ENCODE results near the gene IFITM2. TPM values are rescaled to one million over a fixed set of nuclear protein-coding genes. Genes with fewer than 3 reads are reported as not detected.
"Not testable (repeated sequence)": the region's sequence is repeated elsewhere in the genome, so short reads cannot be mapped to it uniquely, and the experiment has no call there.

IFITM2 gene
- total RNA-seq, 3 donors from 2014 or later: 81.4 to 404 (median 129) TPM

- TF ChIP-seq CTCF (IDR thresholded peaks at IDR 0.05) (no peak), POLR2AphosphoS5 (IDR thresholded peaks at IDR 0.05) (no peak), POLR2A (IDR thresholded peaks at IDR 0.05) (no peak)
- Histone ChIP-seq H3K36me3 (no peaks in the 10 kb centered on the region), H3K27me3 (no peaks in the 10 kb centered on the region), H3K4me1 (peaks cover 0 to 13% of the 10 kb centered on the region in 2 donors), H3K27ac (peak overlapping the region; percentile 55 to 91), H3K4me3 (no peak overlapping the region), H3K9me3 (no peaks in the 10 kb centered on the region)
- DNase-seq (ENCODE audit: low spot score in 2 of 2): no peak
- intact Hi-C loops (cut with DNase I; ENCODE audit: low total_unique reads): no loop called here
Observed at GRCh38 chr11:324156-324555, 16.5 kb downstream of the IFITM2 start.

- intact Hi-C loops (cut with DNase I; ENCODE audit: low total_unique reads); H3K27me3 ChIP-seq; H3K9me3 ChIP-seq; DNase-seq (ENCODE audit: low spot score in 2 of 2); H3K36me3 ChIP-seq: not testable (repeated sequence)
- H3K4me3 ChIP-seq: peak overlapping the region in 2 of 3 donors; percentile 1 to 39
- peak overlapping the region; percentile 55 to 96 for H3K27ac ChIP-seq
- H3K4me1 ChIP-seq: peaks cover 0 to 13% of the 10 kb centered on the region in 2 donors
Observed at GRCh38 chr11:324593-325517, 17.2 kb downstream of the IFITM2 start.

- Histone ChIP-seq H3K4me1 (peaks cover 0 to 13% of the 10 kb centered on the region in 2 donors), H3K27me3 (no peaks in the 10 kb centered on the region), H3K9me3 (no peaks in the 10 kb centered on the region), H3K27ac (peak overlapping the region; percentile 83 to 96), H3K36me3 (no peaks in the 10 kb centered on the region), H3K4me3 (no peak overlapping the region)
- intact Hi-C loops (cut with DNase I; ENCODE audit: low total_unique reads): no loop called here
- no peak for DNase-seq (ENCODE audit: low spot score in 2 of 2)
- TF ChIP-seq CTCF (IDR thresholded peaks at IDR 0.05) (no peak), POLR2AphosphoS5 (IDR thresholded peaks at IDR 0.05) (no peak)
Observed at GRCh38 chr11:325796-326591, 18.4 kb downstream of the IFITM2 start.

- H3K36me3 ChIP-seq: no peaks in the 10 kb centered on the region
- TF ChIP-seq POLR2AphosphoS5 (IDR thresholded peaks at IDR 0.05): no peak
- no peak for TF ChIP-seq CTCF (IDR thresholded peaks at IDR 0.05)
- no peak for TF ChIP-seq POLR2A (IDR thresholded peaks at IDR 0.05)
- peak overlapping the region; percentile 83 to 96 for H3K27ac ChIP-seq
- DNase-seq (ENCODE audit: low spot score in 2 of 2): no peak
- H3K9me3 ChIP-seq: no peaks in the 10 kb centered on the region
- peak overlapping the region in 1 of 3 donors; percentile 50 for H3K4me3 ChIP-seq
- no peaks in the 10 kb centered on the region for H3K27me3 ChIP-seq
- intact Hi-C loops (cut with DNase I; ENCODE audit: low total_unique reads): no loop called here
- peaks cover 0 to 13% of the 10 kb centered on the region in 2 donors for H3K4me1 ChIP-seq
Observed at GRCh38 chr11:326592-326841, 18.9 kb downstream of the IFITM2 start.

GRCh38 chr11:326842-327580, 19.4 kb downstream of the IFITM2 start:
- DNase-seq (ENCODE audit: low spot score in 2 of 2): peak in 1 of 2 donors; percentile 69
- H3K27me3 ChIP-seq: no peaks in the 10 kb centered on the region
- TF ChIP-seq POLR2AphosphoS5 (IDR thresholded peaks at IDR 0.05) (peak in 2 of 3 donors; percentile 28 to 44), POLR2A (IDR thresholded peaks at IDR 0.05) (peak; percentile 7), CTCF (IDR thresholded peaks at IDR 0.05) (no peak)
- H3K27ac ChIP-seq: peak overlapping the region; percentile 83 to 96
- H3K36me3 ChIP-seq: no peaks in the 10 kb centered on the region
- no peaks in the 10 kb centered on the region for H3K9me3 ChIP-seq
- intact Hi-C loops (cut with DNase I; ENCODE audit: low total_unique reads): no loop called here
- H3K4me1 ChIP-seq: peaks cover 0 to 13% of the 10 kb centered on the region in 2 donors
- H3K4me3 ChIP-seq: peak overlapping the region in 1 of 3 donors; percentile 50
